OCI-LY1 (cell line): Measurements from ENCODE around the gene CDH4.

ENCODE experiments used
- CTCF ChIP-seq: fragments of 200-600 bp; sonication (generic), shearing (Covaris generic); IDR thresholded peaks from 2 replicates; pipeline ENCODE4 v1.5.1; 2017; ENCODE audit warnings: mild to moderate bottlenecking, antibody characterized with exemption, low read length, moderate library complexity, mixed read lengths
- EZH2 ChIP-seq: fragments of 200-600 bp; sonication (generic), shearing (Covaris generic); IDR thresholded peaks from 2 replicates; pipeline ENCODE4 v1.8.0; 2017; ENCODE audit warnings: borderline replicate concordance, mixed run types, mild to moderate bottlenecking, antibody characterized with exemption, low read length, moderate library complexity, mixed read lengths

- TF ChIP-seq CTCF (no peak), EZH2 (no peak)
Measured at GRCh38 chr20:61223121-61223520, 28.9 kb upstream of the CDH4 start.
